GM12878 (cell line): ENCODE measurements around the gene AGK.

Source experiments
- TF ChIP-seq, protein P1 (sequence below): IDR thresholded peaks from 2 replicates; pipeline ENCODE4 v1.6.1; 2012; ENCODE audit warnings: low read length, inconsistent platforms
- TF ChIP-seq, protein P2 (sequence below): IDR thresholded peaks from 2 replicates; pipeline ENCODE4 v1.6.1; 2011; ENCODE audit warnings: mild to moderate bottlenecking, low read depth, low read length, moderate library complexity; ENCODE audit not compliant: insufficient replicate concordance

DNA sequence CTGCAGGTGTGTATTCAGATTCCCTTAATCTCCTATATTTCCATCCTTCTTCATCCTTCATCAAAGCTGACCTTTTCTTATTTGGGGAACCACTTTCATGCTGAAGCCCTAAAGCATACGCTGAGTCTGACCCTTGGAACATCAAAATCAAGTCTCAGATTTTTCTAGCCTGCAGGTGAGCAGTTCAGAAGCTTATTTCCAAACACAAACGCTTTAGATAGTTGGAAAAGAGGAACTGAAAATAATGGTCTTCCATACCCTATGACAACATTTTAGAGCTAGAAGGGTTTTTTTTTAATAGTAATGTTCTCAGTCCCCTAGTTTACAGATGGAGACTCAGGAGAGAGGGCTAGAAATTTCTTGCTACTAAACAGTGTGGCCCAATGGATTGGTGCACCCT lies 1.6 kb upstream of the AGK start:
- TF ChIP-seq, protein P1, sequence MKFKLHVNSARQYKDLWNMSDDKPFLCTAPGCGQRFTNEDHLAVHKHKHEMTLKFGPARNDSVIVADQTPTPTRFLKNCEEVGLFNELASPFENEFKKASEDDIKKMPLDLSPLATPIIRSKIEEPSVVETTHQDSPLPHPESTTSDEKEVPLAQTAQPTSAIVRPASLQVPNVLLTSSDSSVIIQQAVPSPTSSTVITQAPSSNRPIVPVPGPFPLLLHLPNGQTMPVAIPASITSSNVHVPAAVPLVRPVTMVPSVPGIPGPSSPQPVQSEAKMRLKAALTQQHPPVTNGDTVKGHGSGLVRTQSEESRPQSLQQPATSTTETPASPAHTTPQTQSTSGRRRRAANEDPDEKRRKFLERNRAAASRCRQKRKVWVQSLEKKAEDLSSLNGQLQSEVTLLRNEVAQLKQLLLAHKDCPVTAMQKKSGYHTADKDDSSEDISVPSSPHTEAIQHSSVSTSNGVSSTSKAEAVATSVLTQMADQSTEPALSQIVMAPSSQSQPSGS = no peak
- TF ChIP-seq, protein P2, sequence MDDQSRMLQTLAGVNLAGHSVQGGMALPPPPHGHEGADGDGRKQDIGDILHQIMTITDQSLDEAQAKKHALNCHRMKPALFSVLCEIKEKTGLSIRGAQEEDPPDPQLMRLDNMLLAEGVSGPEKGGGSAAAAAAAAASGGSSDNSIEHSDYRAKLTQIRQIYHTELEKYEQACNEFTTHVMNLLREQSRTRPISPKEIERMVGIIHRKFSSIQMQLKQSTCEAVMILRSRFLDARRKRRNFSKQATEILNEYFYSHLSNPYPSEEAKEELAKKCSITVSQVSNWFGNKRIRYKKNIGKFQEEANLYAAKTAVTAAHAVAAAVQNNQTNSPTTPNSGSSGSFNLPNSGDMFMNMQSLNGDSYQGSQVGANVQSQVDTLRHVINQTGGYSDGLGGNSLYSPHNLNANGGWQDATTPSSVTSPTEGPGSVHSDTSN = no peak
